ENCODE results near the gene RSRC2. TPM values are rescaled to one million over a fixed set of nuclear protein-coding genes. Genes with fewer than 3 reads are reported as not detected.
A peak's percentile ranks its signal among the peaks of the same experiment; 100 is the strongest.

The RSRC2 gene, protein sequence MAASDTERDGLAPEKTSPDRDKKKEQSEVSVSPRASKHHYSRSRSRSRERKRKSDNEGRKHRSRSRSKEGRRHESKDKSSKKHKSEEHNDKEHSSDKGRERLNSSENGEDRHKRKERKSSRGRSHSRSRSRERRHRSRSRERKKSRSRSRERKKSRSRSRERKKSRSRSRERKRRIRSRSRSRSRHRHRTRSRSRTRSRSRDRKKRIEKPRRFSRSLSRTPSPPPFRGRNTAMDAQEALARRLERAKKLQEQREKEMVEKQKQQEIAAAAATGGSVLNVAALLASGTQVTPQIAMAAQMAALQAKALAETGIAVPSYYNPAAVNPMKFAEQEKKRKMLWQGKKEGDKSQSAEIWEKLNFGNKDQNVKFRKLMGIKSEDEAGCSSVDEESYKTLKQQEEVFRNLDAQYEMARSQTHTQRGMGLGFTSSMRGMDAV
- total RNA-seq (2013; cell fraction: nucleolus; rRNA removed), result 286 and 330 TPM in 2 replicates
- total RNA-seq (2014; rRNA removed) (53.1 and 58.6 TPM in 2 replicates), total RNA-seq (2014; rRNA removed; fragmentation: Illumina TruSeq; extraction: Trizol) (111 and 114 TPM in 2 replicates), total RNA-seq (2021) (50.3 and 58.4 TPM in 2 replicates), polyA plus RNA-seq (2011; rRNA removed) (78.4 and 117 TPM in 2 replicates), polyA plus RNA-seq (2014; fragmentation: Illumina TruSeq; extraction: Trizol) (112 and 155 TPM in 2 replicates), polyA plus RNA-seq (2014; fragmentation: Nextera tagmentation; extraction: Ambion mirVana) (10 to 100 TPM; 49.8 to 52.3 TPM), polyA plus RNA-seq (2014; rRNA removed) (56.5 and 63.2 TPM in 2 replicates), polyA plus RNA-seq (2016; fragmentation: Nextera tagmentation; extraction: Ambion mirVana) (10 to 100 TPM; 56.2 to 62.7 TPM), polyA minus RNA-seq (2011; rRNA and poly(A)+ RNA removed) (25.2 and 30.7 TPM in 2 replicates), Bru-seq, nascent RNA (percentile 98 among the genes with signal in this experiment), BruChase-seq, experiment 1, labeled RNA remaining after a 6-hour chase (percentile 92 among the genes with signal in this experiment), BruChase-seq, experiment 2, labeled RNA remaining after a 2-hour chase (percentile 96 among the genes with signal in this experiment)
- 48.7 TPM for polyA plus RNA-seq (2011; ENCODE audit: low read depth)
- 19.2 and 20.0 TPM in 2 replicates for polyA plus RNA-seq (2011; cell fraction: cytosol; rRNA removed)
- 101 and 108 TPM in 2 replicates for polyA plus RNA-seq (2011; cell fraction: nucleus; rRNA removed)
- 62.0 and 71.1 TPM in 2 replicates for polyA plus RNA-seq (2012)
- 11.7 and 14.7 TPM in 2 replicates for polyA minus RNA-seq (2011; cell fraction: cytosol; rRNA and poly(A)+ RNA removed)
- 40.9 and 71.0 TPM in 2 replicates for polyA minus RNA-seq (2011; cell fraction: nucleus; rRNA and poly(A)+ RNA removed)
- long read RNA-seq, experiment 1, transcript RSRC2-201 (10 exons, 3,520 nt), result major isoform, 13 of 49 reads
- long read RNA-seq, experiment 1, partial matches to known transcripts, result 8 of 49 reads
- long read RNA-seq, experiment 1, other reads (novel, unspliced or antisense), result 28 of 49 reads
- long read RNA-seq, experiment 2, transcript RSRC2-201 (10 exons, 3,520 nt), result major isoform, 33 of 163 reads
- long read RNA-seq, experiment 2, partial matches to known transcripts, result 63 of 163 reads
- long read RNA-seq, experiment 2, other reads (novel, unspliced or antisense), result 60 of 163 reads

DNA sequence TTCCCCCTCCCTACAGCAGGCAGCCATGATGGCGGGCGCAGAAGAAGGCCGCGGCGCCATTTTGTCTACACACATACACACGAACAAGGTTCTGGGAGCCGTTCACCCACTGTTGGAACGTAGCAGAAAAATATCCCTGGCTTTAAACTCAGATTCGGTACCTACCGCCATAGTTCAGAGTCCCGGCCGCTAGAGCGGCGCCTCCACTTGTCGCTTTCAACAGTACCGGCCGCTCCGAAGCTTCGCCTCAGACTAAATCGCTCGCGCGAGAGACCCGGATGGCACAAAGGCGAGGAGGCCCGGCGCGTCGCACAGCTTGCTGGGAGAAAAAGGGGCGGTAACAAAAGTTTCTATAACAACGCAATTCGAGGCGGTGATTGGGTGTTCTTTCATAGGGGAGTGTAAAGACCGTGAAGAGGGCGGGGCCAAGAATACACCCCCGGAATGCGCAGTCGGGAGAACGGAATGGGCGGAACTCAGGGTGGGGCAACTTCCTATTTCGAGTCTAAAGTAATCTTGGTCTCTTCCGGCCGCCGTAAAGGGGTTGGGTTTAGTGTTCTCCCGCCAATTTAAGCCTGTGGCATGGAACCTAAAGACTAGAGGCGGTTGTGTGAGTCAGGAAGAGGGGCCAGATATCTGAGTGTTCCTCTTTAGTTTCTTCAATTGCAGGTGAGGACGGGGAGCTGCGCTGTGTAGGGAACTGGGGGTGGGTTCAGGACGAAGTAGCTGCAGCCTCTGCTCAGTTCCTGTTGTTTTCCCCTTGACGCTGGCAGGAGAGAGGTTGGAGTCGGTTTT, at the start of gene RSRC2, which contains the start of gene KNTC1:
Gene RSRC2 (minus strand): TSS at position 254 of the 795 bp plus-strand sequence. CDS start 83 bp downstream, at position 171.
Gene KNTC1 (plus strand): TSS at position 567 of the 795 bp plus-strand sequence. CDS start 2,815 bp downstream, outside the sequence.
- Histone ChIP-seq H3K4me2 (ENCODE audit: control insufficient read depth, insufficient read depth) (peak within 1 kb of the TSS; percentile 75), H3K9me3 (replicated peaks; ENCODE audit: control insufficient read depth, insufficient read depth, low read length) (no peaks in the 10 kb centered on the region), H3K36me3 (ENCODE audit: control insufficient read depth in 2 of 2, insufficient read depth in 2 of 2, low read length in 1 of 2) (peaks cover 0 to 9% of the 10 kb centered on the region in 2 experiments; a peak in 3 of 4 replicates), H3K27me3 (replicated peaks in 1 of 2; ENCODE audit: control insufficient read depth in 2 of 2, insufficient read depth in 2 of 2, low read length in 1 of 2) (no peaks in the 10 kb centered on the region), H3K79me2 (ENCODE audit: control insufficient read depth, insufficient read depth, low read length) (peaks cover 88% of the 10 kb centered on the region), H3K27ac (ENCODE audit: control insufficient read depth, insufficient read depth) (peak within 1 kb of the TSS; percentile 99), H2AFZ (ENCODE audit: control insufficient read depth, low read depth, low read length) (peak within 1 kb of the TSS; percentile 91), H3K9ac (ENCODE audit: control insufficient read depth, insufficient read depth, low read length) (peak within 1 kb of the TSS; percentile 100), H3K4me1 (ENCODE audit: control insufficient read depth, insufficient read depth, low read length) (peaks cover 28% of the 10 kb centered on the region), H4K20me1 (ENCODE audit: control insufficient read depth, insufficient read depth) (0 out of 2 replicates have a peak, but pooled peaks cover 4% of the 10 kb centered on the region), H3K4me3 (peak within 1 kb of the TSS; percentile 96)
- ATAC-seq (peak; percentile 86), FAIRE-seq (peak; percentile 93), DNase-seq (ENCODE audit: low read depth, low spot score) (peak; percentile 99)
- no TSS peak for BruUV-seq (replicated peaks)
- in situ Hi-C loops (cut with MboI), result no loop called here
- WGBS (ENCODE audit: insufficient coverage, insufficient replicate concordance, low lambda C conversion rate, missing lambda C conversion rate), result under 1% methylated on average over 51 of the region's 51 CpGs
- SMC1A ChIA-PET (ENCODE audit: uncharacterized antibody, unreplicated experiment), result interaction anchor here (0.9 to 3.1 kb wide), 4 partner anchors 27 to 127 kb away, joined by 3 to 39 read pairs (median 5); partner anchors contain the start of gene ZCCHC8
- CTCF ChIA-PET, result interaction anchor here (0.6 to 2.8 kb wide), 5 partner anchors 14 to 1231 kb away, joined by 3 to 16 read pairs (median 3); partner anchors contain the start of gene ZCCHC8
- RAD21 ChIA-PET (ENCODE audit: unreplicated experiment), result interaction anchor here (0.7 to 4.6 kb wide), 3 partner anchors 20 to 124 kb away, joined by 3 to 49 read pairs (median 5); partner anchors contain the start of gene ZCCHC8
- intact Hi-C loops (cut with micrococcal nuclease; ENCODE audit: unreplicated experiment), result loop anchor here (2.0 kb wide), 1 partner anchor 26 kb away; the partner anchor contains the start of gene ZCCHC8
- POLR2A ChIA-PET, result interaction anchor here (0.6 to 9.7 kb wide), 6 partner anchors 12 to 364 kb away, joined by 3 to 160 read pairs (median 4); partner anchors contain the start of gene ZCCHC8
- TF ChIP-seq, protein P1, sequence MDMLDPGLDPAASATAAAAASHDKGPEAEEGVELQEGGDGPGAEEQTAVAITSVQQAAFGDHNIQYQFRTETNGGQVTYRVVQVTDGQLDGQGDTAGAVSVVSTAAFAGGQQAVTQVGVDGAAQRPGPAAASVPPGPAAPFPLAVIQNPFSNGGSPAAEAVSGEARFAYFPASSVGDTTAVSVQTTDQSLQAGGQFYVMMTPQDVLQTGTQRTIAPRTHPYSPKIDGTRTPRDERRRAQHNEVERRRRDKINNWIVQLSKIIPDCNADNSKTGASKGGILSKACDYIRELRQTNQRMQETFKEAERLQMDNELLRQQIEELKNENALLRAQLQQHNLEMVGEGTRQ (IDR thresholded peaks at IDR 0.05; ENCODE audit: borderline replicate concordance, low read depth, low read length), result no peak
- TF ChIP-seq MYC (IDR thresholded peaks at IDR 0.05; ENCODE audit: insufficient read depth, insufficient read length, insufficient replicate concordance, low read length, severe bottlenecking) (peak; percentile 59), ZNF24 (IDR thresholded peaks at IDR 0.05) (no peak), ZNF274 (IDR thresholded peaks at IDR 0.05; ENCODE audit: insufficient read depth, insufficient read length) (no peak), ZNF384 (IDR thresholded peaks at IDR 0.05; ENCODE audit: borderline replicate concordance, low read depth, low read length) (0 out of 2 replicates have a peak, but pooled peaks have one; percentile 8), NFYB (IDR thresholded peaks at IDR 0.05; ENCODE audit: insufficient read depth, low read depth, low read length) (0 out of 2 replicates have a peak, but pooled peaks have one; percentile 48), LARP7 (IDR thresholded peaks at IDR 0.05) (peak; percentile 68), POLR2AphosphoS5 (IDR thresholded peaks at IDR 0.05; ENCODE audit: low read length) (peak; percentile 99), CBX3 (IDR thresholded peaks at IDR 0.05; ENCODE audit: borderline replicate concordance, low read depth) (no peak), IKZF1 (conservative IDR thresholded peaks at IDR 0.05) (peak; percentile 53)
- TF ChIP-seq, protein P2, sequence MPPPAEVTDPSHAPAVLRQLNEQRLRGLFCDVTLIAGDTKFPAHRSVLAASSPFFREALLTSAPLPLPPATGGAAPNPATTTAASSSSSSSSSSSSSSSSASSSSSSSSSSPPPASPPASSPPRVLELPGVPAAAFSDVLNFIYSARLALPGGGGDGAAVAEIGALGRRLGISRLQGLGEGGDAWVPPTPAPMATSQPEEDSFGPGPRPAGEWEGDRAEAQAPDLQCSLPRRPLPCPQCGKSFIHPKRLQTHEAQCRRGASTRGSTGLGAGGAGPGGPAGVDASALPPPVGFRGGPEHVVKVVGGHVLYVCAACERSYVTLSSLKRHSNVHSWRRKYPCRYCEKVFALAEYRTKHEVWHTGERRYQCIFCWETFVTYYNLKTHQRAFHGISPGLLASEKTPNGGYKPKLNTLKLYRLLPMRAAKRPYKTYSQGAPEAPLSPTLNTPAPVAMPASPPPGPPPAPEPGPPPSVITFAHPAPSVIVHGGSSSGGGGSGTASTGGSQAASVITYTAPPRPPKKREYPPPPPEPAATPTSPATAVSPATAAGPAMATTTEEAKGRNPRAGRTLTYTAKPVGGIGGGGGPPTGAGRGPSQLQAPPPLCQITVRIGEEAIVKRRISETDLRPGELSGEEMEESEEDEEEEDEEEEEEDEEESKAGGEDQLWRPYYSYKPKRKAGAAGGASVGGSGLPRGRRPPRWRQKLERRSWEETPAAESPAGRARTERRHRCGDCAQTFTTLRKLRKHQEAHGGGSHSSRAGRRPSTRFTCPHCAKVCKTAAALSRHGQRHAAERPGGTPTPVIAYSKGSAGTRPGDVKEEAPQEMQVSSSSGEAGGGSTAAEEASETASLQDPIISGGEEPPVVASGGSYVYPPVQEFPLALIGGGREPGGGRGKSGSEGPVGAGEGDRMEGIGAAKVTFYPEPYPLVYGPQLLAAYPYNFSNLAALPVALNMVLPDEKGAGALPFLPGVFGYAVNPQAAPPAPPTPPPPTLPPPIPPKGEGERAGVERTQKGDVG (CRISPR knock-in tag; IDR thresholded peaks at IDR 0.05), result no peak
